GM19395 (cell line): ENCODE data around the gene GNAT1.

Experiments
- ATAC-seq: cut with Tn5 transposase; IDR thresholded peaks from one replicate; pipeline ENCODE4 v1.9.1; 2021; ENCODE audit warnings: mild to moderate bottlenecking, moderate library complexity; ENCODE audit not compliant: unreplicated experiment

The GNAT1 gene

GRCh38 chr3:50162034-50162883 lies 29.2 kb upstream of the GNAT1 start:
- ATAC-seq = no peak

GRCh38 chr3:50163572-50164455 lies 27.6 kb upstream of the GNAT1 start:
- ATAC-seq = no peak

GRCh38 chr3:50164481-50164880 lies 26.9 kb upstream of the GNAT1 start:
- ATAC-seq = no peak

- no peak for ATAC-seq
Measured at GRCh38 chr3:50164984-50165909, 26.2 kb upstream of the GNAT1 start.

GRCh38 chr3:50165910-50166538 lies 25.4 kb upstream of the GNAT1 start:
- no peak for ATAC-seq

- no peak for ATAC-seq
Measured at GRCh38 chr3:50166620-50167019, 24.8 kb upstream of the GNAT1 start.

- ATAC-seq = no peak
Measured at GRCh38 chr3:50167069-50167840, 24.2 kb upstream of the GNAT1 start.

GRCh38 chr3:50167841-50168209 lies 23.6 kb upstream of the GNAT1 start:
- ATAC-seq = no peak

- no peak for ATAC-seq
Measured at GRCh38 chr3:50168388-50168787, 23.0 kb upstream of the GNAT1 start.

GRCh38 chr3:50168791-50169190 lies 22.6 kb upstream of the GNAT1 start:
- ATAC-seq = no peak

GRCh38 chr3:50169232-50169832 lies 22.1 kb upstream of the GNAT1 start:
- ATAC-seq = no peak

GRCh38 chr3:50169858-50170257 lies 21.6 kb upstream of the GNAT1 start:
- ATAC-seq = no peak

- ATAC-seq = no peak
Measured at GRCh38 chr3:50170689-50171088, 20.7 kb upstream of the GNAT1 start.

- ATAC-seq = no peak
Measured at GRCh38 chr3:50171540-50172301, 19.7 kb upstream of the GNAT1 start.

GRCh38 chr3:50172626-50173220 lies 18.7 kb upstream of the GNAT1 start:
- no peak for ATAC-seq

GRCh38 chr3:50173685-50174516 lies 17.5 kb upstream of the GNAT1 start:
- no peak for ATAC-seq

- ATAC-seq = no peak
Measured at GRCh38 chr3:50174517-50174895, 16.9 kb upstream of the GNAT1 start.
